Islet precursor cell (in vitro differentiated cells): Measurements from ENCODE around the gene CAPZB.

Source experiments
- DNase-seq: peaks from one replicate; pipeline ENCODE4 v3.0.0-alpha.2; 2018

CAPZB gene

GRCh38 chr1:19447550-19447949 is 37.8 kb downstream of the CAPZB start:
- DNase-seq, result no peak

GRCh38 chr1:19445417-19446342 is 39.7 kb downstream of the CAPZB start:
- DNase-seq, result peak; percentile 92

GRCh38 chr1:19444296-19445021 is 40.9 kb downstream of the CAPZB start:
- no peak for DNase-seq

- no peak for DNase-seq
Measured at GRCh38 chr1:19443326-19443725, 42.0 kb downstream of the CAPZB start.

DNA sequence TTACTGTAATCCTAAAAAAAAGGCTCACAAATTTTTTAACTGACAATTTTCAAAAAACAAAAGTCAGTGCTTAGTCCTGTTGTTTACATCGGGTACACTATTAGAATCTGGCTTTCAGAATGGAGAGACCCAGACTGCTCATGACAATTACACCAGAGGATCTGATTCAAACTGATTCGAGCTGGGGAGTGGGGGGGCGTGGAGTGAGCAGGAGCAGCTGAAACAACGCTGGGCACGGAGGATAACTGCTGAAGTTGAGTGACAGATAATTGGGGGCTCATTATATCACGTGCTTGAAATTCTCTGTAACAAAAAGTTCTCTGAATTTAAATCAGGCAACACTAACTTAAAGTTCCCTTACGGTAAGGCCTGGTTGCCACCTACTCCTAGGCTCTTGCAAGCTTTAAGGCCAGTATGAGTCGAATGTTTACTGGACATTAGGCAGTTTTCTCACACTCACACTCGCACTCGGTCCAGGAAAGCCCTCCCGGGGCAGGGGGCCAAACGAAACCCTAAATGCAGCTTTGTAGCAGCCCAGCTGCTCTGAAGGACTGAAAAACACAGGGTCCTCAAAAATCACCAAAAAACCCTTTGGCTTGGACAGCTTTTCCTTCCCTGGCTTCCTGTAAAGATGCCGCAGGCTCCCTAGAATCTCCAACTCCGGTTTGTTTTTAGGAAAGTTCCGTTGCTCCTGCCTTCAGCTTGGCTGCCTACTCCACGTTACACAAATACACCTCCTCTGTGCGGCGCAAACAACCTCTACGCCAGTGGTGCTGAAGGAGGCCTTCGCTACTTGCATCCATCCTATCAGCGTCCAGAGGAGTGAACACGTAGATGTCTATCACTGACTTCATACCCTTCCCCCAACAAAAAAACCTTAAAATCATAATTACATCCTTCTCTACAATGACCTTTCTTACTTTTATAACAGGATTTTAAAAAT is 42.9 kb downstream of the CAPZB start:
- DNase-seq, result no peak

- DNase-seq, result no peak
Measured at GRCh38 chr1:19441048-19441780, 44.1 kb downstream of the CAPZB start.

DNA sequence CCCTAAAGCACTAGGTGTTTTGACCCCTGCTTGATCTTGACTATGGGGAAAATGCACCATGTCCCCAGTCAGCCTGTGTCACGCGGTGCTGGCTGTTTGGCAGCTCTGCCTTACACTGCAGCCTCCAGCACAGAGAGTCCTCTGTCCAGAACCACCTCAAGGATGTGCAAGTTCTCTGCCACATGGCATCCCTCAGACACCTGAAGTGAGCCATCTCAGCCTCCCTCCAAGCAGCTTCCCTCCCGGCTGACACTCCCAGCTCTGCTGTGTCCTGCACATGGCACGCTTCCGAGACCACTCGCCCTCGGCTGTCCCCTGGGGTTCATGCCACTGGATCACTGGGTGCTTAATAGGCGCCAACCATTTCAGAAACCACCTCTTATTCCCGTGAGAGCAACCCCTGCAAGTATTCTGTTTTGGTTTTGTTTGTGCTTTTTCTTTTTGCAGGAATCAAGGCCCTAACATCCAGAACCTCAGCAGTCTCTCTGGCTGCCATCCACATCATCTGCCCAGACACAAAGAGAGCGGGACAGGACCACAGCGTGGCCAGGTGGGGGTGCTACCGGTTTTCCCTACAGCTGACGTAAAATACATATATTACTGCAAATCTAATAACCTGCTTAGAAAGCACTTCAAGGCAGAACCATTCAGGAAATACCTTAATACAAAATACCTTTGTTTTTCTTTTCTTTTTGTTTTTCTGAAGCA is 45.7 kb downstream of the CAPZB start:
- no peak for DNase-seq

- no peak for DNase-seq
Measured at GRCh38 chr1:19438516-19439195, 46.7 kb downstream of the CAPZB start.

DNA sequence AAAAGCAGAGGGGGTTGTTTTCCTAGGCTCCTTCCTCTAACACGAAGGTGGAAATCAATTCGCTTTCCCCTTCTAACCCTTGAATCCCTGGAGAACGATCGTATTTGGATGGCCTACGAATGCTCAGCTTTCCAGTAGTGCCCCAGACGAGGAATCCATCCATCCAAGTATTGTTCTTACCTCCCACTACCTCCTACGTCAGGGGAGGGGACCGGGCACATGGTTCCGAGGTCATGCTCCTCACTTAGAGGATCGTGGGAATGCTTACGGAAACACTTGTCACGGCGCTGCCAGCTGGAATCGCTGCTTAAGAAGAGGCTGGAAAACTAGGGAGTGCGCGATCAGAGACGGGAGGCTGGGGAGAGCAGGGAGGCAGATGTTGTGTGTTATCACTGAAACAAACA is 47.4 kb downstream of the CAPZB start:
- DNase-seq, result no peak

- no peak for DNase-seq
Measured at GRCh38 chr1:19436716-19437476, 48.4 kb downstream of the CAPZB start.

GRCh38 chr1:19435851-19436455 is 49.4 kb downstream of the CAPZB start:
- no peak for DNase-seq

GRCh38 chr1:19435181-19435580 is 50.2 kb downstream of the CAPZB start:
- DNase-seq, result no peak

GRCh38 chr1:19433719-19433998 is 51.7 kb downstream of the CAPZB start:
- no peak for DNase-seq

DNA sequence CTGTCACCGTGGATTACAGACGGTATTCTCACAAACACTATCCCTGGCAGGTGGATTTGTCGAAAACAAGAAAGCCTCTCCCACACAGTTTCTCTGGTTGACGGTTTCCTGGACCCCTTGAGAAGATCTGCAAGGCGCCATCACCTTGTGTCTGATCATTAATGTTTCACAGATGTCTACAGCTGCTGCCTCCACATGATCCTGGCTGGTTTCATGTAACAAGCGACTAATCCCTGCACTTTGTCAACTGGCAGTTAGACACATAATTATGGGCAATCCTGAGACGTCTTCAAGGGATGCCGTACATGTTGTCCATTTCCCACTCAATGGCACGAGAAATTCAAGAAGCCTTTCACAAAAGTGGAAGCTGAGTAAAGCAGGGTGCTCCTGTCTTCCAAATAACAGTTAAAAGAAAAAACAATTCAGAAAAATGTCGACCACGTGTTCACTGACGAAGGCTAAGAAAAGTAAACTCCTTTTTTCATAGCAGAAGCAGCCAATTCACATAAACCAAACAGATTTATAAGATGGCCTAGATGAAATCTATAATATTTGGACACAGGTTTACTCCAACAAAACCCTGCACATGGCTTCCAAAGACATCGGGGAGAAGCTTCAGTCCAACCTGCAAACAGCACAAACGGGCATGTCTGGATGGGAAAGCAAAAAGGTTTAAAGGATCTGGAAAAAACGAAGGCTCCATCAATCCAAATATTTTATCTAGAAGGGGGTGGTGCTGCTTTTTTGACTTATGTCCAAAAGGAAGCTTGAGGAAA is 52.2 kb downstream of the CAPZB start:
- DNase-seq, result peak; percentile 71

- DNase-seq, result no peak
Measured at GRCh38 chr1:19430121-19431068, 54.9 kb downstream of the CAPZB start.

DNA sequence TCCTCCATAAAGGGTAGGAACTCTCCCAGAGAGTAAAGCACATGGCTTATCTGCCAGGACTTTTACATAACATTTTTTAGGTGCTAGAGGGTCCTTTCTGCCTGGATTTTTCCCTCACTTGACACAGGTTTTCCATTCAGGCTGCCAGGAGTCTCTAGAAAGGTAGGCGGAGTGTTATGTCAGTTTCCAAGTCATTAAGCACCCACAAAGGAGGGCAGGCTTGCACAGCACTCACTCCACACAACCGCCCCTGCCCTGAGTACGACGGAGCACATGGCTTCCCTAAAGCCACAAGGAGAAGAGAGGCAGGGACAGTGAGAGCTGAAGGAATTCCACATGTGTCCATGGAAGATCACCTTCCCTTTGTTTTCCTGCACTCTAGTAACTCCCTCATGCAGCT is 55.7 kb downstream of the CAPZB start:
- no peak for DNase-seq

GRCh38 chr1:19427087-19427781 is 58.1 kb downstream of the CAPZB start:
- no peak for DNase-seq
